K562 (cell line): ENCODE results near the gene EZH1. TPM values are rescaled to one million over a fixed set of nuclear protein-coding genes. Genes with fewer than 3 reads are reported as not detected.

Experiments
- ARHGAP35 ChIP-seq: fragments of 450-650 bp; IDR thresholded peaks from 2 replicates; pipeline ENCODE4 v1.6.1; 2018; ENCODE audit not compliant: partially characterized antibody
- ARNT ChIP-seq, 2 experiments: fragments of 450-650 bp; IDR thresholded peaks; 2 replicates each; pipeline ENCODE4 v1.6.1; 2016; ENCODE audit warnings: mild to moderate bottlenecking in 1 of 2
- ATF1 ChIP-seq, 2 experiments: fragments of 450-650 bp in 1 of 2; IDR thresholded peaks; 2 replicates each; pipeline ENCODE4 v1.6.1; 2016; ENCODE audit warnings: missing compliant biosample characterization in 1 of 2, missing genetic modification characterization in 1 of 2
- EGR1 ChIP-seq: fragments of 450-650 bp; conservative IDR thresholded peaks from 2 replicates; pipeline ENCODE4 v1.6.1; 2017; ENCODE audit warnings: mild to moderate bottlenecking
- GTF2F1 ChIP-seq: IDR thresholded peaks from 2 replicates; pipeline ENCODE4 v1.6.1; 2011; ENCODE audit warnings: low read depth, low read length, improper control_type of control experiment
- MYNN ChIP-seq, 2 experiments: sonication (generic); formaldehyde crosslinking in 1 of 2; IDR thresholded peaks; 2 replicates each; pipeline versions ENCODE4 v1.5.0 to v1.6.1; 2016 to 2020; ENCODE audit warnings: antibody characterized with exemption in 1 of 2, missing genetic modification reagents in 1 of 2
- TCF7L2 ChIP-seq: fragments of 150-350 bp; IDR thresholded peaks from 2 replicates; pipeline ENCODE4 v1.6.1; 2016; ENCODE audit warnings: low read depth, mild to moderate bottlenecking, low read length, moderate library complexity
- ZKSCAN1 ChIP-seq: fragments of 150-350 bp; IDR thresholded peaks from 2 replicates; pipeline ENCODE4 v1.6.1; 2016; ENCODE audit warnings: low read depth, low read length
- ZKSCAN8 ChIP-seq: fragments of 200-800 bp; sonication (Bioruptor generic); IDR thresholded peaks from 2 replicates; pipeline ENCODE4 v1.6.1; 2016; ENCODE audit warnings: missing genetic modification characterization, missing compliant biosample characterization
- ZNF184 ChIP-seq: sonication (generic); formaldehyde crosslinking; IDR thresholded peaks from 2 replicates; pipeline ENCODE4 v1.5.0; 2020; ENCODE audit warnings: missing genetic modification reagents
- ZNF232 ChIP-seq: sonication (generic); formaldehyde crosslinking; IDR thresholded peaks from 2 replicates; pipeline ENCODE4 v1.8.0; 2022; ENCODE audit warnings: mild to moderate bottlenecking, missing genetic modification reagents
- ZNF253 ChIP-seq: fragments of 250-450 bp; sonication (Bioruptor Pico); conservative IDR thresholded peaks from 2 replicates; pipeline ENCODE4 v1.6.1; 2021; ENCODE audit warnings: mild to moderate bottlenecking
- ZNF75A ChIP-seq: fragments of 450-650 bp; formaldehyde crosslinking; IDR thresholded peaks from 2 replicates; pipeline ENCODE4 v1.4.0; 2020; ENCODE audit warnings: mild to moderate bottlenecking
- ZNF764 ChIP-seq: fragments of 250-450 bp; sonication (Bioruptor Pico); IDR thresholded peaks from 2 replicates; pipeline ENCODE4 v1.4.0; 2020; ENCODE audit warnings: low read depth, mild to moderate bottlenecking, moderate library complexity
- polyA plus RNA-seq, 8 experiments: library from polyadenylated mRNA; depleted of rRNA in 4 of 8; stranded (reverse) in 5 of 8; unstranded in 3 of 8; fragments of >200 nt; fragmentation: Nextera tagmentation in 2 of 8; fragmentation: Illumina TruSeq in 1 of 8; extraction: Ambion mirVana in 2 of 8; extraction: Trizol in 1 of 8; gene quantifications; 2 replicates each; pipeline versions ENCODE4 v1.2.1 to v1.2.3, GENCODE V29; 2011 to 2014; ENCODE audit warnings: inconsistent platforms in 1 of 8, missing spikeins in 1 of 8
- total RNA-seq, 7 experiments: library from RNA; depleted of rRNA in 6 of 7; stranded (reverse); fragments of >200 nt in 6 of 7; fragmentation: Illumina TruSeq in 2 of 7; extraction: Trizol in 2 of 7; gene quantifications; 2 replicates each; pipeline versions ENCODE4 v1.2.1 to v1.2.3, GENCODE V29; 2011 to 2021; ENCODE audit warnings: low replicate concordance in 1 of 7
- TF ChIP-seq, protein P1 (sequence below): sonication (generic); formaldehyde crosslinking; IDR thresholded peaks from 2 replicates; pipeline ENCODE4 v1.8.0; 2022; ENCODE audit warnings: mild to moderate bottlenecking, missing genetic modification reagents
- TF ChIP-seq, protein P2 (sequence below): sonication (generic); formaldehyde crosslinking; IDR thresholded peaks from 2 replicates; pipeline ENCODE4 v1.8.0; 2022; ENCODE audit warnings: missing genetic modification reagents, mild to moderate bottlenecking, moderate library complexity, borderline replicate concordance
- TF ChIP-seq, protein P3 (sequence below): sonication (generic); formaldehyde crosslinking; IDR thresholded peaks from 2 replicates; pipeline ENCODE4 v1.8.0; 2022; ENCODE audit warnings: mild to moderate bottlenecking, missing genetic modification reagents
- TF ChIP-seq, protein P4 (sequence below): fragments of 250-450 bp; sonication (Bioruptor Pico); IDR thresholded peaks from 2 replicates; pipeline ENCODE4 v1.4.0; 2020; ENCODE audit warnings: mild to moderate bottlenecking
- TF ChIP-seq, protein P5 (sequence below): sonication (generic); formaldehyde crosslinking; IDR thresholded peaks from 2 replicates; pipeline ENCODE4 v1.4.0; 2020; ENCODE audit warnings: mild to moderate bottlenecking, missing genetic modification reagents

Gene EZH1
- total and polyA plus RNA-seq, 9 of the 15 experiments (the other 6 are each of a cell fraction or from before 2014, with no cell fraction given): 8.6 to 40.8 (median 22.9) TPM

DNA sequence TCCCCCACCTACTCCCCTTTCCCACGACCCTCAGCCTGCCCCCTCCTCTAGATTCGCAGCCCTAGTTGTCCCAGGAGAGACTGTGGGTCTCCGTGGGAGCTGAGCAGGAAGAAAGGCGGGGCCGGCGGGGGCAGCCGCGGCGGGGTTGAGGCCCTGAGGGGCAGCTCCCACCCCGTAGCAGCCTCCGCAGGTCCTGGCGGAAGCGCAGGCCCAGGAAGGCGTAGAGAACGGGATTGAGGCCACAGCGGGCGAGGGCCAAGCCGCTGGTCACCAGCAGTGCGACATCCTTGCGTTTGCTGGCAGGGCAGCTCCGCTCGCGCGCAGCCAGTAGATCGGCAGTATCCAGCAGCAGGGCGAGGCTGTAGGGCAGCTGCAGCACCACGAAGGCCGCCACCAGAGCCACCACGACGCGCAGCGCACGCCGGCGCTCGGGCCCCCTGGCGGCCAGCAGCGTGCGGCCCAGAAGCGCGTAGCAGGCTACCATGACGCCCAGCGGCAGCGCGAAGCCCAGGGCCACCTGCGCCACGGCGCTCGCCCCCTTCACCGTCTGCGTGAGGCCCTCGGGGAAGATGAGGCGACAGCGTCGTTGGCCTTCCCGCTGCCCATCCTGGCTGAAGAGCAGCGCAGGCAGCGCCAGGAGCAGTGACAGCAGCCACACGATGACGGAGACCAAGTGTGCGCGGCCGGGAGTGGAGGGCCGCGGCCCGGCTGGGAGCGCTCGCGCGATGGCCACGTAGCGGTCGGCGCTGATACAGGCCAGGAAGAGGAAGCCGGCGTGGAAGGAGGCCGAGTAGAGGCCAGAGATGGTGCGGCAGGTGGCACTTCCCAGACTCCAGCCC, 65.1 kb downstream of the EZH1 start (continued):
- TF ChIP-seq, protein P1, sequence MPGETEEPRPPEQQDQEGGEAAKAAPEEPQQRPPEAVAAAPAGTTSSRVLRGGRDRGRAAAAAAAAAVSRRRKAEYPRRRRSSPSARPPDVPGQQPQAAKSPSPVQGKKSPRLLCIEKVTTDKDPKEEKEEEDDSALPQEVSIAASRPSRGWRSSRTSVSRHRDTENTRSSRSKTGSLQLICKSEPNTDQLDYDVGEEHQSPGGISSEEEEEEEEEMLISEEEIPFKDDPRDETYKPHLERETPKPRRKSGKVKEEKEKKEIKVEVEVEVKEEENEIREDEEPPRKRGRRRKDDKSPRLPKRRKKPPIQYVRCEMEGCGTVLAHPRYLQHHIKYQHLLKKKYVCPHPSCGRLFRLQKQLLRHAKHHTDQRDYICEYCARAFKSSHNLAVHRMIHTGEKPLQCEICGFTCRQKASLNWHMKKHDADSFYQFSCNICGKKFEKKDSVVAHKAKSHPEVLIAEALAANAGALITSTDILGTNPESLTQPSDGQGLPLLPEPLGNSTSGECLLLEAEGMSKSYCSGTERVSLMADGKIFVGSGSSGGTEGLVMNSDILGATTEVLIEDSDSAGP (CRISPR knock-in tag): peak; percentile 68; the same call in 1 of the 2 replicates
- TF ChIP-seq ZKSCAN1 (no peak), ZNF184 (CRISPR knock-in tag) (no peak), ZNF75A (CRISPR knock-in tag) (no peak), ZNF232 (CRISPR knock-in tag) (peak; percentile 93), ARHGAP35 (no peak), GTF2F1 (no peak), ZNF253 (CRISPR knock-in tag) (no peak), ZNF764 (CRISPR knock-in tag) (no peak), ARNT (IDR thresholded peaks at IDR 0.05) (no peak), TCF7L2 (no peak), MYNN (IDR thresholded peaks at IDR 0.05) (no peak), MYNN (CRISPR knock-in tag; IDR thresholded peaks at IDR 0.05) (no peak), ATF1 (CRISPR knock-in tag; IDR thresholded peaks at IDR 0.05) (no peak), ATF1 (tag; IDR thresholded peaks at IDR 0.05) (peak; percentile 82), EGR1 (0 out of 2 replicates have a peak, but pooled peaks have one; percentile 6), ZKSCAN8 (CRISPR knock-in tag) (no peak)
- TF ChIP-seq, protein P2, sequence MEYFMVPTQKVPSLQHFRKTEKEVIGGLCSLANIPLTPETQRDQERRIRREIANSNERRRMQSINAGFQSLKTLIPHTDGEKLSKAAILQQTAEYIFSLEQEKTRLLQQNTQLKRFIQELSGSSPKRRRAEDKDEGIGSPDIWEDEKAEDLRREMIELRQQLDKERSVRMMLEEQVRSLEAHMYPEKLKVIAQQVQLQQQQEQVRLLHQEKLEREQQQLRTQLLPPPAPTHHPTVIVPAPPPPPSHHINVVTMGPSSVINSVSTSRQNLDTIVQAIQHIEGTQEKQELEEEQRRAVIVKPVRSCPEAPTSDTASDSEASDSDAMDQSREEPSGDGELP (CRISPR knock-in tag): peak; percentile 75; the same call in 1 of the 2 replicates
- TF ChIP-seq, protein P3, sequence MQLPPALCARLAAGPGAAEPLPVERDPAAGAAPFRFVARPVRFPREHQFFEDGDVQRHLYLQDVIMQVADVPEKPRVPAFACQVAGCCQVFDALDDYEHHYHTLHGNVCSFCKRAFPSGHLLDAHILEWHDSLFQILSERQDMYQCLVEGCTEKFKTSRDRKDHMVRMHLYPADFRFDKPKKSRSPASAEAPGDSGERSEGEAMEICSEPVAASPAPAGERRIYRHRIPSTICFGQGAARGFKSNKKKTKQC: peak; percentile 94
- TF ChIP-seq, protein P4, sequence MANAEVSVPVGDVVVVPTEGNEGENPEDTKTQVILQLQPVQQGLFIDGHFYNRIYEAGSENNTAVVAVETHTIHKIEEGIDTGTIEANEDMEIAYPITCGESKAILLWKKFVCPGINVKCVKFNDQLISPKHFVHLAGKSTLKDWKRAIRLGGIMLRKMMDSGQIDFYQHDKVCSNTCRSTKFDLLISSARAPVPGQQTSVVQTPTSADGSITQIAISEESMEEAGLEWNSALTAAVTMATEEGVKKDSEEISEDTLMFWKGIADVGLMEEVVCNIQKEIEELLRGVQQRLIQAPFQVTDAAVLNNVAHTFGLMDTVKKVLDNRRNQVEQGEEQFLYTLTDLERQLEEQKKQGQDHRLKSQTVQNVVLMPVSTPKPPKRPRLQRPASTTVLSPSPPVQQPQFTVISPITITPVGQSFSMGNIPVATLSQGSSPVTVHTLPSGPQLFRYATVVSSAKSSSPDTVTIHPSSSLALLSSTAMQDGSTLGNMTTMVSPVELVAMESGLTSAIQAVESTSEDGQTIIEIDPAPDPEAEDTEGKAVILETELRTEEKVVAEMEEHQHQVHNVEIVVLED (CRISPR knock-in tag): peak; percentile 75
- TF ChIP-seq, protein P5, sequence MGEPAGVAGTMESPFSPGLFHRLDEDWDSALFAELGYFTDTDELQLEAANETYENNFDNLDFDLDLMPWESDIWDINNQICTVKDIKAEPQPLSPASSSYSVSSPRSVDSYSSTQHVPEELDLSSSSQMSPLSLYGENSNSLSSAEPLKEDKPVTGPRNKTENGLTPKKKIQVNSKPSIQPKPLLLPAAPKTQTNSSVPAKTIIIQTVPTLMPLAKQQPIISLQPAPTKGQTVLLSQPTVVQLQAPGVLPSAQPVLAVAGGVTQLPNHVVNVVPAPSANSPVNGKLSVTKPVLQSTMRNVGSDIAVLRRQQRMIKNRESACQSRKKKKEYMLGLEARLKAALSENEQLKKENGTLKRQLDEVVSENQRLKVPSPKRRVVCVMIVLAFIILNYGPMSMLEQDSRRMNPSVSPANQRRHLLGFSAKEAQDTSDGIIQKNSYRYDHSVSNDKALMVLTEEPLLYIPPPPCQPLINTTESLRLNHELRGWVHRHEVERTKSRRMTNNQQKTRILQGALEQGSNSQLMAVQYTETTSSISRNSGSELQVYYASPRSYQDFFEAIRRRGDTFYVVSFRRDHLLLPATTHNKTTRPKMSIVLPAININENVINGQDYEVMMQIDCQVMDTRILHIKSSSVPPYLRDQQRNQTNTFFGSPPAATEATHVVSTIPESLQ (CRISPR knock-in tag): peak; percentile 94
